Neural progenitor cell (in vitro differentiated cells): Measurements from ENCODE around the gene HK1.

ENCODE experiments used
- EZH2phosphoT487 ChIP-seq: fragments of 200-600 bp; sonication (generic); IDR thresholded peaks from 2 replicates; pipeline ENCODE4 v1.6.1; 2017; ENCODE audit warnings: antibody characterized with exemption
- TF ChIP-seq, protein P1 (sequence below): fragments of 200-600 bp; sonication (generic); IDR thresholded peaks from 2 replicates; pipeline ENCODE4 v1.5.1; 2017; ENCODE audit warnings: antibody characterized with exemption, mild to moderate bottlenecking

GRCh38 chr10:69343905-69344304 is 65.6 kb downstream of the HK1 start:
- TF ChIP-seq, protein P1, sequence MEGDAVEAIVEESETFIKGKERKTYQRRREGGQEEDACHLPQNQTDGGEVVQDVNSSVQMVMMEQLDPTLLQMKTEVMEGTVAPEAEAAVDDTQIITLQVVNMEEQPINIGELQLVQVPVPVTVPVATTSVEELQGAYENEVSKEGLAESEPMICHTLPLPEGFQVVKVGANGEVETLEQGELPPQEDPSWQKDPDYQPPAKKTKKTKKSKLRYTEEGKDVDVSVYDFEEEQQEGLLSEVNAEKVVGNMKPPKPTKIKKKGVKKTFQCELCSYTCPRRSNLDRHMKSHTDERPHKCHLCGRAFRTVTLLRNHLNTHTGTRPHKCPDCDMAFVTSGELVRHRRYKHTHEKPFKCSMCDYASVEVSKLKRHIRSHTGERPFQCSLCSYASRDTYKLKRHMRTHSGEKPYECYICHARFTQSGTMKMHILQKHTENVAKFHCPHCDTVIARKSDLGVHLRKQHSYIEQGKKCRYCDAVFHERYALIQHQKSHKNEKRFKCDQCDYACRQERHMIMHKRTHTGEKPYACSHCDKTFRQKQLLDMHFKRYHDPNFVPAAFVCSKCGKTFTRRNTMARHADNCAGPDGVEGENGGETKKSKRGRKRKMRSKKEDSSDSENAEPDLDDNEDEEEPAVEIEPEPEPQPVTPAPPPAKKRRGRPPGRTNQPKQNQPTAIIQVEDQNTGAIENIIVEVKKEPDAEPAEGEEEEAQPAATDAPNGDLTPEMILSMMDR, result no peak
- TF ChIP-seq EZH2phosphoT487, result no peak
